Epidermal melanocyte (primary cell): ENCODE data around the gene SAA4.
A peak's percentile ranks its signal among the peaks of the same experiment; 100 is the strongest.
"Not testable (repeated sequence)": the region's sequence is repeated elsewhere in the genome, so short reads cannot be mapped to it uniquely, and the experiment has no call there.

ENCODE experiments used
- DNase-seq: peaks from one replicate; pipeline ENCODE4 v3.0.0; 2011; ENCODE audit warnings: low spot score; ENCODE audit not compliant: insufficient read length

Gene SAA4

GRCh38 chr11:18247191-18247581 lies 10.6 kb upstream of the SAA4 start:
- not testable (repeated sequence) for DNase-seq

GRCh38 chr11:18246379-18247190 lies 10.0 kb upstream of the SAA4 start:
- DNase-seq = not testable (repeated sequence)

DNA sequence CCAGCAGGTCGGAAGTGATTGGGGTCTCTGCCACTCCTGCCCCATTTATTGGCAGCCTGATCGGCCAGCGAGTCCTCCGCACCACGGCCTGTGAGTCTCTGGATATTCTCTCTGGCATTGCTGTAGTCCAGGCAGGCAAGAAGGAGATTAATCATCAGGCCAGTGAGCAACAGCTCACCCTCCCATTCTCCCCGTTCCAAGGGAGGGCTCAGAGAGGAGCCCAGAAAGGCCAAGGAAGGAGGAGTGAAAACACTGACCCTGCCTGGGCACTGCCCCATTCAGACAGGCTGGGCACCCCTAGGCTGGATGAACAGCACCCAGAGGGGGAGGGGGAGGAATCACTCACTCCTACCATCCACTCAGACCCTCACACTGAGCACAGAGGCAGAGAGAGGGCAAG lies 8.8 kb upstream of the SAA4 start:
- no peak for DNase-seq

GRCh38 chr11:18243783-18244362 lies 7.3 kb upstream of the SAA4 start:
- peak; percentile 52 for DNase-seq

GRCh38 chr11:18239655-18240054 lies 3.1 kb upstream of the SAA4 start:
- no peak for DNase-seq

GRCh38 chr11:18235394-18236334 lies 938 bp downstream of the SAA4 start:
- no peak for DNase-seq

DNA sequence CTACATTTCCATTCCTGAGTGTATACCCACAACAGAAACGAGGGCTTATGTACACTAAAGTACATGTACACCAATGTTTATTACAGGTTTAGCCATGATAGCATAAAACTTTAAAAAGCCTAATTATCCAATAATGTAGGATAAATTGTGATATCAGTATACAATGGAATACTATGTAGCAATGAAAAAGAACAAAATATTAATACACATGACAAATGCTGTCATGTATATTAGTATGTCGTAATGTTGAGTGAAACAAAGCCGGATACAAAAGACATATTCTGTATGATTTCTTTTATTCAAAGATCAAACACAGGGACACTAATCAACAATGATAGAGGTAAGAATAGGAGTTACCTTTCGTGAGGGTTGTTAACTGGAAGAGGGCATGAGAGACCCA lies 2.7 kb downstream of the SAA4 start:
- DNase-seq = no peak

DNA sequence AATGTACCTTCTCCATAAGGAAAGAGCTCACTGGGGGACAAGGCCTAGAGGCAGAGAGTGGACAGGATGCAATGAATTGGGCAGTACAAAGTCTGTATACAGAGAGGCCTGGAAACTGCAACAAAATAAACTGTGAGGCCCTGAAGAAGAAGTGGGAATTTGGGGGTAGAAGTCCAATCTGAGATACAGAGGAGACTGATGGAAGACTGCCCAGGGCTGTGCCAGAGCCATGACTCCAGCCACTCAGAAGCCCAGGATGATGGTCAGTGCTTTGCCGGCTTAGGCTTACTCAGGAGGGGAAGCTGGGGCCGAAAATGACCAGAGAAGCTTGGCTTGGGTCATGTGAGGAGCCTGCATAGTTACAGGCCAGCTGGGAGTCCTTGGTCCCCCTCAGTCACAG lies 5.7 kb downstream of the SAA4 start:
- DNase-seq = no peak

DNA sequence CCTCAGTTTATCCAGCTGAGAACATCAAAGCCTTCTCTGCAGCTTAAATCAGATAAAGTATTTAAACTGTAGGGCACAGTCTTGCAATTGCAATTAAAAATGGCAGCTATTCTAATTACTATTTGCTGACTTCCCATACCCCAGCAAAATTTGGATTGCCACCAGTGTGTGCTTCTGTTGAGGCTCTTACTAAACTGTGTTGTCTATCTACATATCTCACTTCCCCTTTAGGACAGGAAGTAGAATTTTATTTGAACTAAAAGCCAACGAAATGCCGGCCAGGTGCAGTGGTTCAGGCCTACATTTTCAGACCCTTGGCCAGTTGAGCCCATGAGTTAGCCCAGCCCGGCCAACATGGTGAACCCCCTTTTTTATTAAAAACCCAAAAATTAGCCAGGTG lies 7.1 kb downstream of the SAA4 start:
- DNase-seq = no peak

- DNase-seq = no peak
Measured at GRCh38 chr11:18225913-18226312, 10.7 kb downstream of the SAA4 start.

- DNase-seq = no peak
Measured at GRCh38 chr11:18223591-18224387, 12.8 kb downstream of the SAA4 start.

DNA sequence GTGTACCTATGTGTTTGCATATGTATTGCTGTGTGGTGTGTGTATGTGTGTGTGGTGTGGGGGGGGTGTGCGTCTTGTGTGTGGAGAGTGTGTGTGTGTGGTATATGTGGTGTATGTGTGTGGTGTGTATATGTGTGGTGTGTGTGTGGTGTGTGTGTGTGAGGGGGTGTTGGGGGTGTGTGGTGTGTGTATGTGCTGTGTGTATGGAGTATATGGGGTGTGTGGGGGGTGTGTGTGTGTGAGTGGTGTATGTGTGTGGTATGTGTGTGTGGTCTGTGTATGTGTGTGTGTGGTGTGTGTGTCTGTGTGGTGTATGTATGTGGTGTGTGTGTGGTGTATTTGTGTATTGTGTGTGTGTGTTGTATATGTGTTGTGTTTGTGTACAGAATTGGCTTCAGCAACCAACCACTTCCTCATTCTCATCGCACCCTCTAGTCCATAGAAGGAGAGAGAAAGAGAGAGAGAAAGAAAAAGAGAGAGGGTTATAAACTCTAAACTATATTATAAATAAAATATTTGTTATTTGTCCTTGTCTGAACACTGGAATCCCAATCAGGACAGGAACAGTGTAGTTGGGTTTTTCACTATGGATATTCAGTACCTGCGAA lies 13.7 kb downstream of the SAA4 start:
- DNase-seq = no peak

DNA sequence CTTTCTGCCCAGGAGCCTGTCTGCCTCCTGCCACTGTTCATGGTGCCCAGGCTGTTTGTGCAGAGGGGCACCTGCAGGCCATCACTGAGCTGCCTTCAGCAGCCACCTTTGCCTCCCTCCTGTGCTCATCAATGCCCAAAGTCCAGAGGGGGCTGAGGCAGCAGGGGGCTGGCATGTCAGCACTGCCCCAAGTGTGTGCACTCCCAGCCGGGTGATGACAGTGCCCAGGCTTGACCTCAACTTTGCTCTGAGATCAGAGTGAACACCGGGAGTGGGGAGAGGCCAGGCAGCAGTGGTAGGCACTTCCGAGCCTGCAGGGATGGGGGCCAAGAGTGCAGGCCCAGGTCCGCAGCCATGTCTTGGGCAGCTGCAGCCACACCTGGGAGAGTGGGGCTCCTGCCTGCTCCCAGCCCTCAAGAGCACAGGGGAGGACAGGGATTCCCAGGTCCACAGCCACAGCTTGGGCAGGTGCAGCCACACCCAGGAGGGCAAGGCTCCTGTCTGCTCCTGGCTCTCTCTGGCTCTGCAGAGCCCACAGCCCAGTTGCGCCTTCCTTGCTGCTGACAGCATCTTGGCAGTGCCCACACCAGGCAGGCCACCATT lies 15.2 kb downstream of the SAA4 start:
- DNase-seq = no peak

DNA sequence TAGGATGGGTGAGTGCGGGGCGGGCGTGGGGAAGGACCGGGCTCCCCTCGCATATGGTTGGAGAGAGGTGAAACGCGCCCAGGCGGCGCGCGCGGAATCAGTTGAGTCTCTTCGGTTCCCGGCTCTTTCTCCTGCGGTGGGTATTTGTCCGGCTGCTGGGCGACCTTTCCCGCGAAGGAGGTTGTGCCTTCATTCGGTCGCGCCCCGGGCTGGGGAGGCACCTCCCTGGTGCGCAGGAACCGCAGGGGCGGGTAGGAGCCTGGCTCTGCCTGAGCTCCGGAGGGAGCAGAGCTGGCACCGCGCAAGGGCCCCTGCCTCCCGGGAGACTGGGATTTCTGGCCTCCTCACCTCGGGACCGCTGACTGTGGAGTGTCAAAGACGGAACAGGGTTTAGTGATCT lies 27.5 kb downstream of the SAA4 start:
- DNase-seq = no peak

DNA sequence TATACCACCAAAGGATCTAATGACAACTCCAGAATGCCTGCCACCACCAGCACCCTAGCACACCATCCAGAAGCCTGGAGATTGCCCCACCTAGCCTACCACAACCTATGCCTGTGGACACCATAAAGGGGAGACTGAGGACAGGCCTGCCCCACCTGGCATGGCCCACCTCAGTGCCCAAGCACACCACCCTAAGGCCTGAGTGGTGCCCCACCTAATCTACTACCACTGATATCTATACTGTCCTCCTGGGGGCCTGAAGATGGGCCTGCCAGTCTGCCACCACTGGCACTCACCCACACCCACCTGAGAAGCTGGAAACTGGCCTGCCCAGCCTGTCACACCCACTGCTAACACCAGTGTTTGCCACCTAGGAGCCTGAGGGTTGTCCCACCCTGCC lies 31.8 kb downstream of the SAA4 start:
- DNase-seq = no peak

DNA sequence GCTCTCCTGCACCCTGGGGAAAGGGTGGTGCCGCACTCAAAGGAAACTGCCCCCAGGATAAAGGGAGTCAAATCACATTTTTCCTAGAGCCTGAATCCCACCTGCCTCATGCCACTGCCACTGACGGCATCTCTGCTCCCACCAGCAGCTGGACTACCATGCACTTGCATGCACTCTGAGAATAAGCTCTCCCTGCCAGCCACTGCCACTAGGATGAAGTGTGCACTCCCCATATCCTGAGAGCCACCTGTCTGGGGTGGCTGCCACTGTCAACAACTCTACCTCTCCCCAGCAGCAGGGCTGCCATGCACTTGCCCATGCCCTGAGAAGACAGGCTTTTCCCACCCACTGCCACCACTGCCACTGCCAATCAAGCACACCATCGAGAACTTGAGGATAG lies 32.4 kb downstream of the SAA4 start:
- no peak for DNase-seq

DNA sequence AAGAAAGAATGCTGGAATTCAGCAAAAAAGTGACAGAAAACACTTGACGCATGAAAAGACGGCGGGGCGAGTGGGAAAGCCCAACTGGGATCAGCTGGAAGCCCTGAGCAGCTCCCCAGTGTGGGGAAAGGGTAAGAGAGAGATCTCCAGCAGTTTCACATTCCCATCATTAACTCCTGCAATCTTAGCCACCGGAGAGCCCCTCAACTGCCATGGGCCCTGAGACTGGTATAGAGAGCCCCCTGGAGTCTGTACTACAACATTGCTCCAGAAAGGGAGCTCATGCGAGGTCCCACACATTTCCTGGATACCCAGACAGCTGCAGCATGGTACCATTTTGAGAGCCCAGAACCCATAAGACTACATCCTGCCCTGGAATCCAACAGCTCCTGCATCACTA lies 32.9 kb downstream of the SAA4 start:
- no peak for DNase-seq

DNA sequence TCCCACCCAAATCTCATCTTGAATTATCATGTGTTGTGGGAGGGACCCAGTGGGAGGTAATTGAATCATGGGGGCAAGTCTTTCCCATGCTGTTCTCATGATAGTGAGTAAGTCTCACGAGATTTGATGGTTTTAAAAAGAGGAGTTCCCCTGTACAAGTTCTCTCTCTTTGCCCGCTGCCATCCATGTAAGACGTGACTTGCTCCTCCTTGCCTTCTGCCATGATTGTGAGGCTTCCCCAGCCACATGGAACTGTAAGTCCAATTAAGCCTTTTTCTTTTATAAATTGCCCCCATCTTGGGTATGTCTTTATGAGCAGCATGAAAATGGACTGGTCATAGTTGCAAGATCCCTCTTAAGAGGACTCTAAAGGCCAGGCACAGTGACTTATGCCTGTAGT lies 38.9 kb downstream of the SAA4 start:
- DNase-seq = not testable (repeated sequence)

DNA sequence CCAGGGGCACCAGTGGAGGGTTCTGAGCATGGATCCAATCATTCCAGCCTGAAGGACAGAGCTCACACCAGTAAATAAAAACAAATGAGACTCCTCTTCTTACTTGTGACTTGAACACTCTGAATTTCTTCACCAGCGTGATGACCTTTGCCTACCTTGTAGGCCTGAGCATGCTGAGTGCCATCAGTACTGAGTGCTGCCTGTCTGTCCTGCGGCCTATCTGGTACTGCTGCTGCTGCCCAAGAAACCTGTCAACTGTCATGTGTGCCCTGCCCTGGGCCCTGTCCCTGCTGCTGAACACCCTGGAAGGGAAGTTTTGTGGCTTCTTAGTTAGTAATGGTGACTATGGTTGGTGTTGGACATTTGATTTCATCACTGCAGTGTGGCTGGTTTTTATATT lies 40.1 kb downstream of the SAA4 start:
- DNase-seq = no peak

DNA sequence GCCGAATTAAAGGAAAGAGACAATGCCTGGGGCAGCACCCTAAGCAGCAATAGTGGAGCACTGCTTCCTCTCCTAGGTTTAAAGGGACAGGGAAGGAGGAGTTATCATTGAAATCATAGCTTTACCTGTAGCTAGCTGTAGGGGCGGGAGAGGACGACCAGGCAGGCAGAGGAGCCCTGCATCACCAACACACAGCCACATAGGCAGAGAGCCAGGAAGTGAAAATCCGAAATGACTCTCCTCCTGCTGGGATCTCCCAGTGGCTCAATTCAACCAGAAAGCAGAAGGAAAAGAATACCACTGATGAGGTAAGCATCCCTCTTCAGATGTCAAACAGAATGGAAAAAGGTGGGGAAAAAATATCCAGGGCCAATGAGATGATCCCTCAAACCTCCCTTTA lies 43.6 kb downstream of the SAA4 start:
- DNase-seq = no peak

GRCh38 chr11:18191376-18191775 lies 45.2 kb downstream of the SAA4 start:
- no peak for DNase-seq
